ENCODE data around the gene CDH23. TPM values are rescaled to one million over a fixed set of nuclear protein-coding genes. Genes with fewer than 3 reads are reported as not detected.

CDH23 gene
- total and polyA plus RNA-seq, 4 experiments from 2014 or later, result 1.8 to 5.4 (median 3.6) TPM

- DNase-seq, result no peak
- H3K9me3 Mint-ChIP-seq, result no peaks in the 10 kb centered on the region
- H3K27ac Mint-ChIP-seq, result no peak overlapping the region
- CTCF ChIA-PET (ENCODE audit: partially characterized antibody), result interaction anchor here (0.7 kb wide), 1 partner anchor 58 kb away, joined by 3 read pairs; no protein-coding TSS in a partner anchor
- H3K27me3 Mint-ChIP-seq, result peaks cover 0 to 3% of the 10 kb centered on the region in 2 donors
- Histone ChIP-seq H3K4me3 (ENCODE audit: low read length in 2 of 2) (no peak overlapping the region), H3K9me3 (ENCODE audit: control insufficient read depth in 1 of 2, low read length in 2 of 2) (no peaks in the 10 kb centered on the region), H3K36me3 (ENCODE audit: insufficient read depth, low read length) (no peaks in the 10 kb centered on the region), H3K27me3 (ENCODE audit: insufficient read depth, low read length) (no peaks in the 10 kb centered on the region), H3K27ac (ENCODE audit: low read depth, low read length) (no peak overlapping the region), H3K4me1 (ENCODE audit: insufficient read depth, low read length) (no peaks in the 10 kb centered on the region)
- no peaks in the 10 kb centered on the region for H3K4me1 Mint-ChIP-seq
- intact Hi-C loops (cut with micrococcal nuclease), result no loop called here
- H3K36me3 Mint-ChIP-seq, result no peaks in the 10 kb centered on the region
- no peak overlapping the region for H3K4me3 Mint-ChIP-seq
- POLR2A ChIA-PET (ENCODE audit: partially characterized antibody), result no interaction called here
Measured at GRCh38 chr10:71440506-71441035, 43.9 kb downstream of the CDH23 start.

DNA sequence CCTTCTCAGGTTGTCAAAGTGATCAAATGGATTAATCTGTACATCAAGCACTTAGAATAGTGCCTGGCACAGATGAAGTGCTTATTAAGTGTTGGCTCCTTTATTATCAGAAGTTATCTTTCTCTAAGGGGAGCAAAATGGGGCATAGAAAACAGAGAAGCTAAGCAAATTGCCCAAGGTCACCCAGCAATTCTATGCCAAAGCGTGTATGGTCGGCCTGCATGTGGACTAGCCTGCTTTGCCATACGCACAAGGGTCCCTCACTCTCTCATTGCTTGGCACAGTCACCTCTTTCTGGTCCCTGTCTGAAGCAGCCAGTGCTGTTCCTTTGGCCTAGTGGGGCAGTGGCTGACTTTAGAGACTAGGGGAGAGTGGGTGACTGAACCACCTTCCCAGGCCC, 45.3 kb downstream of the CDH23 start:
- intact Hi-C loops (cut with micrococcal nuclease), result no loop called here
- ChIA-PET CTCF (ENCODE audit: partially characterized antibody) (no interaction called here), POLR2A (ENCODE audit: partially characterized antibody) (no interaction called here)
- Mint-ChIP-seq H3K4me3 (no peak overlapping the region), H3K27ac (no peak overlapping the region), H3K36me3 (no peaks in the 10 kb centered on the region), H3K27me3 (peaks cover 0 to 3% of the 10 kb centered on the region in 2 donors), H3K4me1 (no peaks in the 10 kb centered on the region), H3K9me3 (no peaks in the 10 kb centered on the region)
- Histone ChIP-seq H3K36me3 (ENCODE audit: insufficient read depth, low read length) (no peaks in the 10 kb centered on the region), H3K27ac (ENCODE audit: low read depth, low read length) (no peak overlapping the region), H3K9me3 (ENCODE audit: control insufficient read depth in 1 of 2, low read length in 2 of 2) (no peaks in the 10 kb centered on the region), H3K4me3 (ENCODE audit: low read length in 2 of 2) (no peak overlapping the region), H3K4me1 (ENCODE audit: insufficient read depth, low read length) (no peaks in the 10 kb centered on the region), H3K27me3 (ENCODE audit: insufficient read depth, low read length) (no peaks in the 10 kb centered on the region)
- DNase-seq, result no peak

GRCh38 chr10:71442859-71443570, 46.3 kb downstream of the CDH23 start:
- Histone ChIP-seq H3K36me3 (ENCODE audit: insufficient read depth, low read length) (no peaks in the 10 kb centered on the region), H3K4me3 (ENCODE audit: low read length in 2 of 2) (no peak overlapping the region), H3K4me1 (ENCODE audit: insufficient read depth, low read length) (no peaks in the 10 kb centered on the region), H3K27me3 (ENCODE audit: insufficient read depth, low read length) (no peaks in the 10 kb centered on the region), H3K9me3 (ENCODE audit: control insufficient read depth in 1 of 2, low read length in 2 of 2) (no peaks in the 10 kb centered on the region), H3K27ac (ENCODE audit: low read depth, low read length) (no peak overlapping the region)
- Mint-ChIP-seq H3K27me3 (peaks cover 0 to 3% of the 10 kb centered on the region in 2 donors), H3K4me1 (no peaks in the 10 kb centered on the region), H3K27ac (no peak overlapping the region), H3K4me3 (no peak overlapping the region), H3K9me3 (no peaks in the 10 kb centered on the region), H3K36me3 (no peaks in the 10 kb centered on the region)
- POLR2A ChIA-PET (ENCODE audit: partially characterized antibody), result no interaction called here
- CTCF ChIA-PET (ENCODE audit: partially characterized antibody), result no interaction called here
- intact Hi-C loops (cut with micrococcal nuclease), result no loop called here
- DNase-seq, result no peak

- no peaks in the 10 kb centered on the region for H3K27me3 ChIP-seq (ENCODE audit: insufficient read depth, low read length)
- Mint-ChIP-seq H3K36me3 (no peaks in the 10 kb centered on the region), H3K4me3 (no peak overlapping the region), H3K27ac (no peak overlapping the region), H3K9me3 (no peaks in the 10 kb centered on the region), H3K27me3 (peaks cover 0 to 3% of the 10 kb centered on the region in 2 donors), H3K4me1 (no peaks in the 10 kb centered on the region)
- intact Hi-C loops (cut with micrococcal nuclease), result no loop called here
- H3K27ac ChIP-seq (ENCODE audit: low read depth, low read length), result no peak overlapping the region
- CTCF ChIA-PET (ENCODE audit: partially characterized antibody), result no interaction called here
- H3K4me1 ChIP-seq (ENCODE audit: insufficient read depth, low read length), result no peaks in the 10 kb centered on the region
- POLR2A ChIA-PET (ENCODE audit: partially characterized antibody), result no interaction called here
- H3K4me3 ChIP-seq (ENCODE audit: low read length in 2 of 2), result no peak overlapping the region
- no peaks in the 10 kb centered on the region for H3K36me3 ChIP-seq (ENCODE audit: insufficient read depth, low read length)
- DNase-seq, result no peak
- H3K9me3 ChIP-seq (ENCODE audit: control insufficient read depth in 1 of 2, low read length in 2 of 2), result no peaks in the 10 kb centered on the region
Measured at GRCh38 chr10:71443676-71444075, 47.0 kb downstream of the CDH23 start.

DNA sequence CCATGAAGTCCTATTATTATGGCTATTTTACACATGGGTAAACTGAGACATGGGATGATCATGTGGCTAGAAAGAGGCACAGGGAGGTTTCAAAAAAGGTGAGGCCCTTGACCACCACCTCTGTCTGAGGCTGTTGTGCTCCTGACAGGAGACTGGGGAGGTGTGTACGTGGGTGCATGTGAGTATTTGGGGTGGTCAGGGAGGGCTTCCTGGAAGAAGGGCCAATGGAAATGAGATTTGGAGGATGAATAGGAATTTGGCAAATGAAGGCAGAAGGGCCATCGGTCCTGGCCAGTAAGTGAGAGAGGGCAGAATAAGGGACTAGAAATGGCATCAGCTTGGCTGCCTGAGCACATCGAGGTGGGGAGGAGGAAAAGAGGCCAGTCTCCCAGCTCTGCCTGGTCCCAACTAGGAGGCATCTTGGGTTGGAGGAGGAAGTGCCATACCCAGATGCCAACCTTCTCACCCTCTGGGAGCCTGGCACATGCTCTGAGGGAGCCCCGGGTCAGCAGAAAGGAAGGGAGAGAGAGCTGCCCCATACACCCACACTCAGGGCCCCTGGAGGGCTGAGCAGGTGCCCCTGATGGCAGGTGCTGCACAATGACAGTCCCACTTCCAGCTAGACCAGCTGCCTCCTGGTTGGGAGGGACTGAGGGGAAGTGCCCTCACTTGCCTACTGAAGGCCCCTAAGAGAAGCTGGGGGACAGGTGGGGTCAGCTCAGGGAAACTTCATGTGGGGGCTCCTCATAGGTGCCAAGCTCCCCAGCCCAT, 47.7 kb downstream of the CDH23 start:
- no peak overlapping the region for H3K4me3 Mint-ChIP-seq
- Histone ChIP-seq H3K4me1 (ENCODE audit: insufficient read depth, low read length) (no peaks in the 10 kb centered on the region), H3K27ac (ENCODE audit: low read depth, low read length) (no peak overlapping the region), H3K4me3 (ENCODE audit: low read length in 2 of 2) (no peak overlapping the region), H3K36me3 (ENCODE audit: insufficient read depth, low read length) (no peaks in the 10 kb centered on the region), H3K9me3 (ENCODE audit: control insufficient read depth in 1 of 2, low read length in 2 of 2) (no peaks in the 10 kb centered on the region), H3K27me3 (ENCODE audit: insufficient read depth, low read length) (no peaks in the 10 kb centered on the region)
- H3K27me3 Mint-ChIP-seq, result peaks cover 0 to 3% of the 10 kb centered on the region in 2 donors
- ChIA-PET POLR2A (ENCODE audit: partially characterized antibody) (no interaction called here), CTCF (ENCODE audit: partially characterized antibody) (interaction anchor here (0.8 kb wide), 1 partner anchor 31 kb away, joined by 3 read pairs; no protein-coding TSS in a partner anchor)
- H3K4me1 Mint-ChIP-seq, result no peaks in the 10 kb centered on the region
- no peaks in the 10 kb centered on the region for H3K36me3 Mint-ChIP-seq
- H3K27ac Mint-ChIP-seq, result peak overlapping the region in 1 of 7 donors; percentile 20
- no peaks in the 10 kb centered on the region for H3K9me3 Mint-ChIP-seq
- intact Hi-C loops (cut with micrococcal nuclease), result no loop called here
- no peak for DNase-seq

GRCh38 chr10:71447676-71448075, 51.0 kb downstream of the CDH23 start:
- H3K4me3 Mint-ChIP-seq, result no peak overlapping the region
- intact Hi-C loops (cut with micrococcal nuclease), result no loop called here
- POLR2A ChIA-PET (ENCODE audit: partially characterized antibody), result no interaction called here

GRCh38 chr10:71448146-71448545, 51.4 kb downstream of the CDH23 start:
- ChIA-PET POLR2A (ENCODE audit: partially characterized antibody) (no interaction called here), CTCF (ENCODE audit: partially characterized antibody) (no interaction called here)
- no peaks in the 10 kb centered on the region for H3K36me3 Mint-ChIP-seq
- DNase-seq, result no peak
- Histone ChIP-seq H3K4me3 (ENCODE audit: low read length in 2 of 2) (no peak overlapping the region), H3K27ac (ENCODE audit: low read depth, low read length) (no peak overlapping the region), H3K36me3 (ENCODE audit: insufficient read depth, low read length) (no peaks in the 10 kb centered on the region), H3K27me3 (ENCODE audit: insufficient read depth, low read length) (no peaks in the 10 kb centered on the region), H3K4me1 (ENCODE audit: insufficient read depth, low read length) (no peaks in the 10 kb centered on the region), H3K9me3 (ENCODE audit: control insufficient read depth in 1 of 2, low read length in 2 of 2) (no peaks in the 10 kb centered on the region)
- H3K9me3 Mint-ChIP-seq, result no peaks in the 10 kb centered on the region
- no peaks in the 10 kb centered on the region for H3K27me3 Mint-ChIP-seq
- no peak overlapping the region for H3K4me3 Mint-ChIP-seq
- H3K27ac Mint-ChIP-seq, result no peak overlapping the region
- intact Hi-C loops (cut with micrococcal nuclease), result no loop called here
- no peaks in the 10 kb centered on the region for H3K4me1 Mint-ChIP-seq

More at GRCh38 chr10:71447676-71448075, 51.0 kb downstream of the CDH23 start:
- Histone ChIP-seq H3K4me3 (ENCODE audit: low read length in 2 of 2) (no peak overlapping the region), H3K4me1 (ENCODE audit: insufficient read depth, low read length) (no peaks in the 10 kb centered on the region), H3K27ac (ENCODE audit: low read depth, low read length) (no peak overlapping the region), H3K27me3 (ENCODE audit: insufficient read depth, low read length) (no peaks in the 10 kb centered on the region), H3K9me3 (ENCODE audit: control insufficient read depth in 1 of 2, low read length in 2 of 2) (no peaks in the 10 kb centered on the region), H3K36me3 (ENCODE audit: insufficient read depth, low read length) (no peaks in the 10 kb centered on the region)
- no peak overlapping the region for H3K27ac Mint-ChIP-seq
- H3K9me3 Mint-ChIP-seq, result no peaks in the 10 kb centered on the region
- no peak for DNase-seq
- no peaks in the 10 kb centered on the region for H3K36me3 Mint-ChIP-seq
- H3K27me3 Mint-ChIP-seq, result no peaks in the 10 kb centered on the region
- CTCF ChIA-PET (ENCODE audit: partially characterized antibody), result no interaction called here
- H3K4me1 Mint-ChIP-seq, result no peaks in the 10 kb centered on the region

All from CD4-positive, alpha-beta memory T cell (primary cell).